ENCODE data around the gene TOX3. TPM values are rescaled to one million over a fixed set of nuclear protein-coding genes. Genes with fewer than 3 reads are reported as not detected.

The TOX3 gene
- total and polyA plus RNA-seq, 2 of the 13 experiments (the other 11 are each of a cell fraction or from before 2014, with no cell fraction given) = 14.5 to 98.6 TPM

GRCh38 chr16:52465711-52466267 is 81.2 kb downstream of the TOX3 start (continued):
- TF ChIP-seq, protein P1, sequence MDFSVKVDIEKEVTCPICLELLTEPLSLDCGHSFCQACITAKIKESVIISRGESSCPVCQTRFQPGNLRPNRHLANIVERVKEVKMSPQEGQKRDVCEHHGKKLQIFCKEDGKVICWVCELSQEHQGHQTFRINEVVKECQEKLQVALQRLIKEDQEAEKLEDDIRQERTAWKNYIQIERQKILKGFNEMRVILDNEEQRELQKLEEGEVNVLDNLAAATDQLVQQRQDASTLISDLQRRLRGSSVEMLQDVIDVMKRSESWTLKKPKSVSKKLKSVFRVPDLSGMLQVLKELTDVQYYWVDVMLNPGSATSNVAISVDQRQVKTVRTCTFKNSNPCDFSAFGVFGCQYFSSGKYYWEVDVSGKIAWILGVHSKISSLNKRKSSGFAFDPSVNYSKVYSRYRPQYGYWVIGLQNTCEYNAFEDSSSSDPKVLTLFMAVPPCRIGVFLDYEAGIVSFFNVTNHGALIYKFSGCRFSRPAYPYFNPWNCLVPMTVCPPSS (IDR thresholded peaks at IDR 0.05) = no peak
- no peak for TF ChIP-seq ZNF777 (CRISPR knock-in tag; IDR thresholded peaks at IDR 0.05)

GRCh38 chr16:52463904-52464303 is 83.0 kb downstream of the TOX3 start:
- ChIA-PET CTCF (ENCODE audit: low intra/inter-chr PET ratio, low total read pairs) (no interaction called here), POLR2A (no interaction called here)
- FAIRE-seq (no peak), ATAC-seq (no peak), DNase-seq (ENCODE audit: low spot score) (no peak)
- no peaks in the 10 kb centered on the region for H3K27me3 ChIP-seq (ENCODE audit: control insufficient read depth in 1 of 2, insufficient read depth in 2 of 2, low read length in 2 of 2)
- H3K9me3 ChIP-seq (ENCODE audit: low read length) = no peaks in the 10 kb centered on the region
- peaks cover 2 to 52% of the 10 kb centered on the region in 2 experiments for H3K36me3 ChIP-seq (replicated peaks in 1 of 2; ENCODE audit: control insufficient read depth in 1 of 2, insufficient read depth in 2 of 2, low read length in 2 of 2)
- 96% methylated on average over 8 of the region's 8 CpGs for WGBS (ENCODE audit: low lambda C conversion rate)
- H3K9ac ChIP-seq (ENCODE audit: insufficient read depth, low read depth, low read length) = no peak overlapping the region
- H3K27ac ChIP-seq (ENCODE audit: extremely low read length, insufficient read depth, low read length) = no peak overlapping the region
- no peak overlapping the region for H3K4me3 ChIP-seq (replicated peaks in 1 of 3; ENCODE audit: insufficient read depth in 1 of 3, low read depth in 2 of 3, low read length in 3 of 3)
- H3K4me1 ChIP-seq (ENCODE audit: insufficient read depth, low read length) = peaks cover 2% of the 10 kb centered on the region
- no peaks in the 10 kb centered on the region for H4K20me1 ChIP-seq (ENCODE audit: insufficient read depth, low read length)
- no peak overlapping the region for H3K4me2 ChIP-seq (ENCODE audit: low read depth, low read length)
- no TSS peak for BruUV-seq (replicated peaks)
- TF ChIP-seq ZNF772 (CRISPR knock-in tag; IDR thresholded peaks at IDR 0.05) (no peak), CREM (IDR thresholded peaks at IDR 0.05) (no peak), CREM (CRISPR knock-in tag; IDR thresholded peaks at IDR 0.05) (no peak), ZSCAN22 (CRISPR knock-in tag; IDR thresholded peaks at IDR 0.05) (no peak), POGZ (CRISPR knock-in tag; IDR thresholded peaks at IDR 0.05) (peak; percentile 32; the same call in 1 of the 2 replicates), GZF1 (CRISPR knock-in tag; IDR thresholded peaks at IDR 0.05) (no peak), RBM22 (optimal IDR thresholded peaks at IDR 0.05; ENCODE audit: low read length) (peak; percentile 69), SNRNP70 (IDR thresholded peaks at IDR 0.05; ENCODE audit: low read depth, low read length) (no peak)
- intact Hi-C loops (cut with micrococcal nuclease; ENCODE audit: unreplicated experiment) = no loop called here
- H3K79me2 ChIP-seq (ENCODE audit: insufficient read depth, low read length) = peaks cover 16% of the 10 kb centered on the region
- H2AFZ ChIP-seq (ENCODE audit: low read length) = no peak overlapping the region
- in situ Hi-C loops (cut with HindIII; ENCODE audit: extremely low pct_ligation_motif_present, low pct_unique_long_range_greater_than_20kb) = no loop called here
